Neural progenitor cell (in vitro differentiated cells): ENCODE measurements around the gene DIRAS1. TPM values are rescaled to one million over a fixed set of nuclear protein-coding genes. Genes with fewer than 3 reads are reported as not detected.

Experiments
- DNase-seq: peaks from one replicate; pipeline ENCODE4 v3.0.0-alpha.2; 2016; ENCODE audit warnings: low spot score
- H2AFZ ChIP-seq: fragments of 200-600 bp; sonication (generic); replicated peaks from 2 replicates; pipeline ENCODE4 v1.6.1; 2016; ENCODE audit warnings: antibody characterized with exemption
- H3F3A ChIP-seq: fragments of 200-600 bp; sonication (generic); 2 replicates; pipeline ENCODE4 v1.6.1; 2016; ENCODE audit warnings: antibody characterized with exemption, low read depth
- H3K27ac ChIP-seq: fragments of 200-600 bp; sonication (generic); 2 replicates; pipeline ENCODE4 v1.5.1; 2016; ENCODE audit warnings: mild to moderate bottlenecking
- H3K27me3 ChIP-seq: fragments of 200-600 bp; sonication (generic); 2 replicates; pipeline ENCODE4 v1.6.1; 2016; ENCODE audit warnings: mild to moderate bottlenecking, moderate library complexity
- H3K36me3 ChIP-seq: fragments of 200-600 bp; sonication (generic); 2 replicates; pipeline ENCODE4 v1.5.1; 2016
- H3K4me1 ChIP-seq: fragments of 200-600 bp; sonication (generic); 2 replicates; pipeline ENCODE4 v1.6.1; 2016; ENCODE audit warnings: mixed run types
- H3K4me2 ChIP-seq: fragments of 200-600 bp; sonication (generic); 2 replicates; pipeline ENCODE4 v1.6.1; 2016
- H3K4me3 ChIP-seq: fragments of 200-600 bp; sonication (generic); 2 replicates; pipeline ENCODE4 v1.5.1; 2016
- H3K79me2 ChIP-seq: fragments of 200-600 bp; sonication (generic); 2 replicates; pipeline ENCODE4 v1.6.1; 2016; ENCODE audit warnings: low read depth
- H3K9ac ChIP-seq: fragments of 200-600 bp; sonication (generic); 2 replicates; pipeline ENCODE4 v1.6.1; 2016
- H3K9me3 ChIP-seq: fragments of 200-600 bp; sonication (generic); 2 replicates; pipeline ENCODE4 v1.5.1; 2016; ENCODE audit warnings: low read depth
- H4K20me1 ChIP-seq: fragments of 200-600 bp; sonication (generic); 2 replicates; pipeline ENCODE4 v1.6.1; 2016; ENCODE audit warnings: low read depth
- H3K27ac Mint-ChIP-seq: 3 replicates; pipeline ENCODE4 v1.8.0; 2021; ENCODE audit warnings: mixed read lengths
- H3K27me3 Mint-ChIP-seq: 2 replicates; pipeline ENCODE4 v1.8.0; 2022; ENCODE audit warnings: low read depth, mild to moderate bottlenecking, inconsistent platforms, moderate library complexity, mixed read lengths; ENCODE audit not compliant: insufficient read depth
- H3K36me3 Mint-ChIP-seq: 3 replicates; pipeline ENCODE4 v1.8.0; 2021; ENCODE audit warnings: mixed read lengths
- H3K4me1 Mint-ChIP-seq: 3 replicates; pipeline ENCODE4 v1.8.0; 2021; ENCODE audit warnings: mixed read lengths
- H3K4me3 Mint-ChIP-seq: 3 replicates; pipeline ENCODE4 v1.8.0; 2021; ENCODE audit warnings: mild to moderate bottlenecking, moderate library complexity, mixed read lengths
- H3K9me3 Mint-ChIP-seq: 3 replicates; pipeline ENCODE4 v1.8.0; 2020; ENCODE audit warnings: mixed read lengths
- CTCF ChIP-seq: fragments of 200-600 bp; sonication (generic); IDR thresholded peaks from 2 replicates; pipeline ENCODE4 v1.5.1; 2017; ENCODE audit warnings: antibody characterized with exemption, mild to moderate bottlenecking
- EZH2 ChIP-seq: fragments of 200-600 bp; sonication (generic); IDR thresholded peaks from 2 replicates; pipeline ENCODE4 v1.6.1; 2017; ENCODE audit warnings: antibody characterized with exemption, mild to moderate bottlenecking, moderate library complexity
- EZH2phosphoT487 ChIP-seq: fragments of 200-600 bp; sonication (generic); IDR thresholded peaks from 2 replicates; pipeline ENCODE4 v1.6.1; 2017; ENCODE audit warnings: antibody characterized with exemption
- total RNA-seq: library from RNA; depleted of rRNA; stranded (reverse); fragments of >200 nt; gene quantifications from 2 replicates; pipeline ENCODE4 v1.2.3, GENCODE V29; 2015; ENCODE audit warnings: low replicate concordance

DIRAS1 gene
- total RNA-seq, 1 donor from 2014 or later, result 2.7 TPM

DNA sequence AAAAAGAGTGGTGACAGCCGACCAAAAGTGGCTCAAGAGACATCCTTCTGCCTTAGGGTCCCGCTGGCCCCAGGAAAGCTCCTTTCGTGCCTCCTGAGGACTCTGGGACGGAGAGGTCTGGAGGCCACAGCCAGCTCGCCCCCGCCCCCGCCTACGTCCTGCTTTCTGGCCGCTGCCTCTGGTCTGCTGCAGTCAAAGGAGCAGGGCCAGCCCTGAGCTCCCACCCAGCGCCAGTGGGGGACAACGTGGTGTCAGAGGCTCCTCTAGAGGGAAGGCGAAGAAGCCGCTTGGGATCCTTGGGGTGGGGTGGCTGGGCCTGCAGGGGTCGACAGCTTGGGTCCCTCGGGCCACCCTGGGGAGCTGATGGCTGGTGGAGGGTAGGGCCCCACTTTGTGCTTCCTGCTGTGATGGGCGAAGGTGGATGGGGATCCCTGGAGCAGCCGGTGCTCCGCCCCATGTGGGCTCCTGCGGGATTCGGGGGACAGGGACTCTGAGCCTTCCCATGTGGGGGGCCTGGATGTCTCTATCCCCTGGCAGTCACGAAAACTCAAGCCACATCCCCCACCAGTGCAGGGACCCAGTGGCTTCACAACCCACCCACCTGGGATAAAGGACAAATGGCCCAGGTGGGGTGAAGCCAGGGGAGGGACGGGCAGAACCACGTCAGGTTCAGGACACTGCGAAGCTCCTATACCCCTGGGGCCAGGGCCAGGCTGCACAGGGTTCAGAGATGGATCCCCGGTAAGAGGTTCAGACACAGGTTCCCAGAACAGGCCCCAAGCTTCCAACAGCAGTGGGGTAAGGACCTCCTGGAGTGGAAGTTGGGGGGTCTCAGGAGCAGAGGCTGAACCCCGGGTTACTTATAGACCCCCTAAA is 9.0 kb upstream of the DIRAS1 start:
- no peaks in the 10 kb centered on the region for H3F3A ChIP-seq
- no peaks in the 10 kb centered on the region for H3K9me3 Mint-ChIP-seq

DNA sequence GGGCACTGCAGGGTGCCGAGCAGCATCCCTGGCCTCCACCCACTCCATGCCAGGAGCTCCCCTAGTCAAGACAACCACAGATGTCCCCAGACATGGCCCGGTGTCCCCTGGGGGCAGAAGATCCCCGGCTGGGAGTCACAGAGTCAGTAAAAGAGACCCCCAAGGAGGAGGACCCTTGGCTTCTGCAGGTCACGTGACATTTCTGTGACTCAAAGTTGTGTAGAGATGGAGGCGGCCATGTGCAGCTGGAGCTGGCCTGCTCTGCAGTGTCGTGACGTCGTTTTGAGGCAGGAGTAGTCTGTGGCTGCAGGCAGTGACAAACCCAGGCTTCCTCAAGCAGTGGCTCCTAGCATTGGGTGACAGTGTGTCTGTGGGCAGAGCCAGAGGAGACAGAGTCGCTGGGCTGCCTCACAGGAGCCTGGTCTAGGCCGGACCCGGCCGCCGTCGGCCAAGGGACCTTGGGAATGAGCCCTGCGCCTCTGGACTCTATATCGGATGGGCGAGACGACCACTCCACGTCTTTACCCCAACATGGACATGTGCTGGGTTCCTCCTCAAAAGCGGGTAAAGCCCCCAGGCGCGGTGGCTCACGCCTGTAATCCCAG is 7.7 kb upstream of the DIRAS1 start:
- Histone ChIP-seq H3K9ac (no peak overlapping the region), H3K27ac (no peak overlapping the region), H4K20me1 (peaks cover 5% of the 10 kb centered on the region), H2AFZ (no peak overlapping the region), H3K4me1 (no peaks in the 10 kb centered on the region), H3K36me3 (no peaks in the 10 kb centered on the region), H3K27me3 (peaks cover 26% of the 10 kb centered on the region), H3K4me2 (no peak overlapping the region), H3K4me3 (no peak overlapping the region), H3K9me3 (no peaks in the 10 kb centered on the region), H3K79me2 (no peaks in the 10 kb centered on the region), H3F3A (no peaks in the 10 kb centered on the region)
- DNase-seq, result no peak
- Mint-ChIP-seq H3K27me3 (no peaks in the 10 kb centered on the region), H3K4me3 (no peak overlapping the region), H3K9me3 (no peaks in the 10 kb centered on the region), H3K4me1 (peaks cover 7% of the 10 kb centered on the region), H3K36me3 (peaks cover under 1% of the 10 kb centered on the region), H3K27ac (no peak overlapping the region)
- no peak for TF ChIP-seq EZH2

More for the DNA sequence above, 9.0 kb upstream of the DIRAS1 start:
- TF ChIP-seq EZH2phosphoT487 (no peak), CTCF (no peak), EZH2 (no peak)
- Histone ChIP-seq H3K9me3 (no peaks in the 10 kb centered on the region), H3K27me3 (peaks cover 24% of the 10 kb centered on the region), H3K9ac (no peak overlapping the region), H3K27ac (no peak overlapping the region), H4K20me1 (peaks cover 6% of the 10 kb centered on the region), H3K36me3 (no peaks in the 10 kb centered on the region), H3K4me2 (no peak overlapping the region), H3K4me1 (no peaks in the 10 kb centered on the region), H3K4me3 (no peak overlapping the region), H3K79me2 (no peaks in the 10 kb centered on the region), H2AFZ (no peak overlapping the region)
- Mint-ChIP-seq H3K27me3 (peaks cover 2% of the 10 kb centered on the region), H3K27ac (no peak overlapping the region), H3K4me1 (peaks cover 8% of the 10 kb centered on the region), H3K36me3 (peaks cover 6% of the 10 kb centered on the region), H3K4me3 (no peak overlapping the region)
- DNase-seq, result no peak

DNA sequence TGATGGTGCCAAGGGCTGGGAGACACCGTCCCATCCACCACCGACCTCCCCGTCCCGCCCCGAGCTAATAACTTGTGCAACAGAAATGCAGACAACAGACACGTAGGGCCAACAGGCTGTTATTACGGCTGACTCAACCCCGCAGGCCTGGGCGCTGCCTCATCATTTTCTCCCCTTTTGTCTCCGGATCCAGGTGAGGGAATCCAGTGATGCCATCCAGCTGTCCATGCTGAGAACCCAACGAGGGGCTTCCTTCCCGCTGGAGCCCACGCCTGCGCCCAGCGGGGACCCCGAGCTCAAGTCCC is 6.4 kb upstream of the DIRAS1 start:
- Histone ChIP-seq H3K9me3 (no peaks in the 10 kb centered on the region), H3F3A (no peaks in the 10 kb centered on the region), H3K9ac (no peak overlapping the region), H3K79me2 (no peaks in the 10 kb centered on the region), H3K27ac (no peak overlapping the region), H4K20me1 (no peaks in the 10 kb centered on the region), H3K4me2 (no peak overlapping the region), H2AFZ (no peak overlapping the region), H3K27me3 (peaks cover 39% of the 10 kb centered on the region), H3K4me3 (no peak overlapping the region), H3K4me1 (no peaks in the 10 kb centered on the region), H3K36me3 (no peaks in the 10 kb centered on the region)
- H3K27me3 Mint-ChIP-seq, result peaks cover 2% of the 10 kb centered on the region
- H3K36me3 Mint-ChIP-seq, result no peaks in the 10 kb centered on the region
- H3K27ac Mint-ChIP-seq, result no peak overlapping the region
- peak overlapping the region; percentile 48 for H3K4me3 Mint-ChIP-seq
- no peak for DNase-seq
- TF ChIP-seq EZH2phosphoT487 (no peak), CTCF (no peak), EZH2 (no peak)
- H3K4me1 Mint-ChIP-seq, result peaks cover 6% of the 10 kb centered on the region
- H3K9me3 Mint-ChIP-seq, result no peaks in the 10 kb centered on the region
